SH-SY5Y (cell line): Measurements from ENCODE around the gene C1orf232.

Source experiments
- GATA2 ChIP-seq: IDR thresholded peaks from 2 replicates; pipeline ENCODE4 v1.6.1; 2011; ENCODE audit warnings: mild to moderate bottlenecking, low read depth, low read length
- GATA3 ChIP-seq: IDR thresholded peaks from 2 replicates; pipeline ENCODE4 v1.6.1; 2011; ENCODE audit warnings: low read depth, mild to moderate bottlenecking, low read length, moderate library complexity

Gene C1orf232

GRCh38 chr1:26154750-26155149, 14.0 kb downstream of the C1orf232 start:
- no peak for TF ChIP-seq GATA3
- no peak for TF ChIP-seq GATA2

GRCh38 chr1:26153966-26154532, 14.7 kb downstream of the C1orf232 start:
- TF ChIP-seq GATA3 (no peak), GATA2 (no peak)

- TF ChIP-seq GATA2 = no peak
- TF ChIP-seq GATA3 = no peak
These were observed 19.9 kb downstream of the C1orf232 start for GRCh38 chr1:26148887-26149286.

- TF ChIP-seq GATA2 = no peak
- no peak for TF ChIP-seq GATA3
These were observed 22.8 kb downstream of the C1orf232 start for GRCh38 chr1:26145960-26146294.

- TF ChIP-seq GATA2 = no peak
- no peak for TF ChIP-seq GATA3
These were observed 23.5 kb downstream of the C1orf232 start for GRCh38 chr1:26145041-26145959.

GRCh38 chr1:26142159-26142558, 26.6 kb downstream of the C1orf232 start:
- TF ChIP-seq GATA3 (no peak), GATA2 (no peak)

GRCh38 chr1:26138974-26139558, 29.7 kb downstream of the C1orf232 start:
- TF ChIP-seq GATA3 (no peak), GATA2 (no peak)

- TF ChIP-seq GATA2 (no peak), GATA3 (no peak)
These were observed 34.3 kb downstream of the C1orf232 start for GRCh38 chr1:26134466-26134865.

- no peak for TF ChIP-seq GATA3
- TF ChIP-seq GATA2 = no peak
These were observed 36.0 kb downstream of the C1orf232 start for GRCh38 chr1:26132834-26133167.

- TF ChIP-seq GATA2 (no peak), GATA3 (no peak)
These were observed 36.5 kb downstream of the C1orf232 start for GRCh38 chr1:26132128-26132833.

GRCh38 chr1:26130695-26131094, 38.1 kb downstream of the C1orf232 start:
- no peak for TF ChIP-seq GATA3
- TF ChIP-seq GATA2 = no peak

GRCh38 chr1:26129778-26130177, 39.0 kb downstream of the C1orf232 start:
- no peak for TF ChIP-seq GATA3
- no peak for TF ChIP-seq GATA2

GRCh38 chr1:26127235-26128163, 41.3 kb downstream of the C1orf232 start:
- no peak for TF ChIP-seq GATA3
- no peak for TF ChIP-seq GATA2
